K562 (cell line): Measurements from ENCODE around the gene PPA2. TPM values are rescaled to one million over a fixed set of nuclear protein-coding genes. Genes with fewer than 3 reads are reported as not detected.

ENCODE experiments used
- ATAC-seq: fragments of 200-7000 bp; cut with Tn5 transposase; 3 replicates; pipeline ENCODE4 v1.9.1; 2020; ENCODE audit warnings: moderate library complexity
- BruUV-seq: library from RNA; stranded (reverse); fragments of 400-500 nt; replicated peaks from 2 replicates; lab custom pipeline; 2021; lab: Mats Ljungman, UMichigan
- CTCF ChIA-PET: fragments of 300-600 bp; formaldehyde crosslinking; extraction: SDS; loops from one replicate; lab custom pipeline; 2021; ENCODE audit warnings: low intra/inter-chr PET ratio; lab: Yijun Ruan, JAX
- POLR2A ChIA-PET: fragments of 300-600, 350-650 bp; sonication (Branson Sonifier 250); formaldehyde crosslinking; extraction: SDS; loops from one replicate; lab custom pipeline; 2021; ENCODE audit warnings: antibody characterized with exemption, inconsistent platforms; lab: Yijun Ruan, JAX
- DNase-seq, 4 experiments: peaks; one replicate each; pipeline versions ENCODE4 v3.0.0 to v3.0.0-alpha.2; 2011 to 2018; ENCODE audit warnings: low spot score in 3 of 4, mixed read lengths in 3 of 4; ENCODE audit errors: extremely low read depth in 1 of 4
- FAIRE-seq: peaks from 2 replicates; lab custom pipeline; 2011; peaks lifted over from hg19 to GRCh38; lab: Jason Lieb, UNC
- H2AFZ ChIP-seq: 2 replicates; pipeline ENCODE4 v1.6.0; 2011; ENCODE audit warnings: low read depth, low read length, control low read depth, inconsistent platforms
- H3K27ac ChIP-seq: fragments of 200-600 bp; 3 replicates; pipeline ENCODE4 v1.8.0; 2011; ENCODE audit warnings: low read depth, mild to moderate bottlenecking, control low read depth, inconsistent platforms, low read length, moderate library complexity, mixed read lengths; ENCODE audit errors: extremely low read depth
- H3K27me3 ChIP-seq, 2 experiments: fragments of 300-600 bp in 1 of 2; 2 replicates in 1 of 2; 3 replicates in 1 of 2; pipeline versions ENCODE4 v1.6.0 to v1.8.0; 2011; ENCODE audit warnings: inconsistent platforms in 2 of 2, low read length in 2 of 2, mild to moderate bottlenecking in 1 of 2, mixed read lengths in 1 of 2, moderate library complexity in 1 of 2; ENCODE audit not compliant: control insufficient read depth in 2 of 2, insufficient read depth in 2 of 2
- H3K36me3 ChIP-seq: fragments of 300-600 bp; 3 replicates; pipeline ENCODE4 v1.8.0; 2011; ENCODE audit warnings: mild to moderate bottlenecking, low read length, inconsistent platforms; ENCODE audit not compliant: control insufficient read depth, insufficient read depth
- H3K4me1 ChIP-seq, 2 experiments: fragments of 200-600 bp in 1 of 2; replicated peaks in 1 of 2; 2 replicates in 1 of 2; 3 replicates in 1 of 2; pipeline versions ENCODE4 v1.5.1 to v1.8.0; 2011; ENCODE audit warnings: inconsistent platforms in 2 of 2, low read length in 2 of 2, mild to moderate bottlenecking in 1 of 2, mixed read lengths in 1 of 2, moderate library complexity in 1 of 2; ENCODE audit not compliant: control insufficient read depth in 2 of 2, insufficient read depth in 2 of 2
- H3K4me2 ChIP-seq: 2 replicates; pipeline ENCODE4 v1.6.1; 2011; ENCODE audit warnings: low read length, control low read depth, inconsistent platforms, mixed read lengths; ENCODE audit not compliant: insufficient read depth
- H3K4me3 ChIP-seq: fragments of 200-600 bp; sonication (generic), shearing (Covaris generic); 2 replicates; pipeline ENCODE4 v1.5.1; 2016; ENCODE audit warnings: control low read depth, inconsistent platforms
- H3K79me2 ChIP-seq: fragments of 200-600 bp; 3 replicates; pipeline ENCODE4 v1.8.0; 2011; ENCODE audit warnings: low read length, inconsistent platforms; ENCODE audit not compliant: control insufficient read depth, insufficient read depth
- H3K9ac ChIP-seq, 2 experiments: 2 replicates each; pipeline versions ENCODE4 v1.6.0 to v1.6.1; 2011; ENCODE audit warnings: low read depth in 2 of 2, low read length in 2 of 2, control low read depth in 1 of 2, inconsistent platforms in 1 of 2, mild to moderate bottlenecking in 1 of 2, mixed read lengths in 1 of 2; ENCODE audit not compliant: insufficient read depth in 1 of 2
- H3K9me1 ChIP-seq: one replicate; pipeline ENCODE4 v1.6.0; 2011; ENCODE audit warnings: inconsistent platforms, mild to moderate bottlenecking, low read length, moderate library complexity; ENCODE audit not compliant: control insufficient read depth, insufficient read depth
- H3K9me3 ChIP-seq: replicated peaks from 2 replicates; pipeline ENCODE4 v1.5.1; 2011; ENCODE audit warnings: low read depth, low read length, inconsistent platforms; ENCODE audit not compliant: control insufficient read depth, insufficient read depth
- H4K20me1 ChIP-seq: replicated peaks from 2 replicates; pipeline ENCODE4 v1.6.1; 2011; ENCODE audit warnings: low read length, inconsistent platforms, mixed read lengths; ENCODE audit not compliant: control insufficient read depth, insufficient read depth
- U2AF2 ChIP-seq: fragments of 200-400 bp; formaldehyde crosslinking; optimal IDR thresholded peaks from 2 replicates; pipeline ENCODE3; 2017; ENCODE audit warnings: low read depth, mild to moderate bottlenecking, low read length
- WGBS: fragments of 100-300 bp; shearing (Covaris generic); methylation state at CpG from one replicate; pipeline ENCODE4 v1.1.6; 2016; ENCODE audit warnings: low coverage, mixed read lengths; ENCODE audit not compliant: insufficient coverage; ENCODE audit errors: missing lambda C conversion rate; 5-methylcytosine and 5-hydroxymethylcytosine counted together
- in situ Hi-C: fragments of 300-500 bp; cut with MboI; formaldehyde crosslinking; loops from 4 replicates; pipeline ENCODE4 v1.15.0; 2018; ENCODE audit warnings: inconsistent platforms, mixed read lengths
- intact Hi-C: fragments of 100-400 bp; cut with micrococcal nuclease; formaldehyde crosslinking; loops from 2 replicates; pipeline ENCODE4 v1.14.2; 2022
- polyA plus RNA-seq, 8 experiments: library from polyadenylated mRNA; depleted of rRNA in 4 of 8; stranded (reverse) in 5 of 8; unstranded in 3 of 8; fragments of >200 nt; fragmentation: Nextera tagmentation in 2 of 8; fragmentation: Illumina TruSeq in 1 of 8; extraction: Ambion mirVana in 2 of 8; extraction: Trizol in 1 of 8; gene quantifications; 2 replicates each; pipeline versions ENCODE4 v1.2.1 to v1.2.3, GENCODE V29; 2011 to 2014; ENCODE audit warnings: inconsistent platforms in 1 of 8, missing spikeins in 1 of 8
- total RNA-seq, 7 experiments: library from RNA; depleted of rRNA in 6 of 7; stranded (reverse); fragments of >200 nt in 6 of 7; fragmentation: Illumina TruSeq in 2 of 7; extraction: Trizol in 2 of 7; gene quantifications; 2 replicates each; pipeline versions ENCODE4 v1.2.1 to v1.2.3, GENCODE V29; 2011 to 2021; ENCODE audit warnings: low replicate concordance in 1 of 7
- TF ChIP-seq, protein P1 (sequence below), 2 experiments: fragments of 450-650 bp; IDR thresholded peaks; 2 replicates each; pipeline ENCODE4 v1.6.1; 2016; ENCODE audit warnings: mild to moderate bottlenecking in 2 of 2, borderline replicate concordance in 1 of 2, low read depth in 1 of 2, moderate library complexity in 1 of 2

Gene PPA2
- total and polyA plus RNA-seq, 9 of the 15 experiments (the other 6 are each of a cell fraction or from before 2014, with no cell fraction given): 48.3 to 190 (median 109) TPM

DNA sequence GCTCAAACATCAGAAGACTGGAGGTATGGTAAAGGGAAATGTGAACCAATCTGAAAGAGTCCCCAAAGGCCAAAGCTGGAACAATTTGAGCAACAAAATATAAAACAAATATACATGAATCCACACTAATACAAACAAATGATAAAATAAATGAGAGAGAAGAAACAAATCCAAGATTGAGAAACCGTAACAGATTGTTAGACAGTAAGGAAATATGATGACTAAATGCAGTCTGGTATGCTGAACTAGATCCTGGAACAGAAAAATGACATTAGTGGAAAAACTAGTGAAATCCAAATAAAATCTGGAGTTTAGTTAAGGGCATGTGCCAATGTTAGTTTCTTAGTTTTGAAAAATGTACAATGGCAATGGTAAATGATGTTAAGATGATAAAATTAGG is 15.9 kb downstream of the PPA2 start (continued):
- TF ChIP-seq U2AF2: no peak

DNA sequence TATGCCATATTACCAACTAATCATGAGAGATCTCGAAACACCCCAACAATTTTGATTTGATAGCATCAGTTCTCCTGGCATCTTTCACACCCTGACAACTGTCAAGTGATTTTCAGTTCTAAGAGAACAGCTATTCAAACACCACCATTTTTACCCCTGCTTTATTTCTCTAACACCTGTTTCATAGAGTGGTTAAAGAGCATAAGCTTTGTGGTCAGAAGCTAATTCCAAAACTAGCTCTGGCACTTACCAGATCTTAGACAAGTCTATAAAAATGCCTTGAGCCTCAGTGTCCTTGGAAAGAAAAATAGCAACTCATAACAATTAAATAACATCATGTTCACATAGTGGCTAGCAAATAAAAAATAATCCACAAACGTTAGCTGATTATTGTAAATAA is 17.9 kb downstream of the PPA2 start:
- ATAC-seq (no peak), FAIRE-seq (no peak), DNase-seq (no peak)
- no peak overlapping the region for H2AFZ ChIP-seq
- H3K9me1 ChIP-seq: no peaks in the 10 kb centered on the region
- no peaks in the 10 kb centered on the region for H3K27me3 ChIP-seq
- no TSS peak for BruUV-seq
- H3K79me2 ChIP-seq: peaks cover 22% of the 10 kb centered on the region
- H3K4me3 ChIP-seq: no peak overlapping the region
- H3K4me2 ChIP-seq: no peak overlapping the region
- in situ Hi-C loops: no loop called here
- no peaks in the 10 kb centered on the region for H4K20me1 ChIP-seq
- H3K9ac ChIP-seq: no peak overlapping the region
- H3K27ac ChIP-seq: no peak overlapping the region
- intact Hi-C loops: no loop called here
- peaks cover 51% of the 10 kb centered on the region for H3K36me3 ChIP-seq
- peaks cover 0 to 6% of the 10 kb centered on the region in 2 experiments; a peak in 1 of 5 replicates for H3K4me1 ChIP-seq
- ChIA-PET CTCF (no interaction called here), POLR2A (no interaction called here)
- H3K9me3 ChIP-seq: no peaks in the 10 kb centered on the region
- 86% methylated on average over 2 of the region's 2 CpGs for WGBS
- TF ChIP-seq, protein P1, sequence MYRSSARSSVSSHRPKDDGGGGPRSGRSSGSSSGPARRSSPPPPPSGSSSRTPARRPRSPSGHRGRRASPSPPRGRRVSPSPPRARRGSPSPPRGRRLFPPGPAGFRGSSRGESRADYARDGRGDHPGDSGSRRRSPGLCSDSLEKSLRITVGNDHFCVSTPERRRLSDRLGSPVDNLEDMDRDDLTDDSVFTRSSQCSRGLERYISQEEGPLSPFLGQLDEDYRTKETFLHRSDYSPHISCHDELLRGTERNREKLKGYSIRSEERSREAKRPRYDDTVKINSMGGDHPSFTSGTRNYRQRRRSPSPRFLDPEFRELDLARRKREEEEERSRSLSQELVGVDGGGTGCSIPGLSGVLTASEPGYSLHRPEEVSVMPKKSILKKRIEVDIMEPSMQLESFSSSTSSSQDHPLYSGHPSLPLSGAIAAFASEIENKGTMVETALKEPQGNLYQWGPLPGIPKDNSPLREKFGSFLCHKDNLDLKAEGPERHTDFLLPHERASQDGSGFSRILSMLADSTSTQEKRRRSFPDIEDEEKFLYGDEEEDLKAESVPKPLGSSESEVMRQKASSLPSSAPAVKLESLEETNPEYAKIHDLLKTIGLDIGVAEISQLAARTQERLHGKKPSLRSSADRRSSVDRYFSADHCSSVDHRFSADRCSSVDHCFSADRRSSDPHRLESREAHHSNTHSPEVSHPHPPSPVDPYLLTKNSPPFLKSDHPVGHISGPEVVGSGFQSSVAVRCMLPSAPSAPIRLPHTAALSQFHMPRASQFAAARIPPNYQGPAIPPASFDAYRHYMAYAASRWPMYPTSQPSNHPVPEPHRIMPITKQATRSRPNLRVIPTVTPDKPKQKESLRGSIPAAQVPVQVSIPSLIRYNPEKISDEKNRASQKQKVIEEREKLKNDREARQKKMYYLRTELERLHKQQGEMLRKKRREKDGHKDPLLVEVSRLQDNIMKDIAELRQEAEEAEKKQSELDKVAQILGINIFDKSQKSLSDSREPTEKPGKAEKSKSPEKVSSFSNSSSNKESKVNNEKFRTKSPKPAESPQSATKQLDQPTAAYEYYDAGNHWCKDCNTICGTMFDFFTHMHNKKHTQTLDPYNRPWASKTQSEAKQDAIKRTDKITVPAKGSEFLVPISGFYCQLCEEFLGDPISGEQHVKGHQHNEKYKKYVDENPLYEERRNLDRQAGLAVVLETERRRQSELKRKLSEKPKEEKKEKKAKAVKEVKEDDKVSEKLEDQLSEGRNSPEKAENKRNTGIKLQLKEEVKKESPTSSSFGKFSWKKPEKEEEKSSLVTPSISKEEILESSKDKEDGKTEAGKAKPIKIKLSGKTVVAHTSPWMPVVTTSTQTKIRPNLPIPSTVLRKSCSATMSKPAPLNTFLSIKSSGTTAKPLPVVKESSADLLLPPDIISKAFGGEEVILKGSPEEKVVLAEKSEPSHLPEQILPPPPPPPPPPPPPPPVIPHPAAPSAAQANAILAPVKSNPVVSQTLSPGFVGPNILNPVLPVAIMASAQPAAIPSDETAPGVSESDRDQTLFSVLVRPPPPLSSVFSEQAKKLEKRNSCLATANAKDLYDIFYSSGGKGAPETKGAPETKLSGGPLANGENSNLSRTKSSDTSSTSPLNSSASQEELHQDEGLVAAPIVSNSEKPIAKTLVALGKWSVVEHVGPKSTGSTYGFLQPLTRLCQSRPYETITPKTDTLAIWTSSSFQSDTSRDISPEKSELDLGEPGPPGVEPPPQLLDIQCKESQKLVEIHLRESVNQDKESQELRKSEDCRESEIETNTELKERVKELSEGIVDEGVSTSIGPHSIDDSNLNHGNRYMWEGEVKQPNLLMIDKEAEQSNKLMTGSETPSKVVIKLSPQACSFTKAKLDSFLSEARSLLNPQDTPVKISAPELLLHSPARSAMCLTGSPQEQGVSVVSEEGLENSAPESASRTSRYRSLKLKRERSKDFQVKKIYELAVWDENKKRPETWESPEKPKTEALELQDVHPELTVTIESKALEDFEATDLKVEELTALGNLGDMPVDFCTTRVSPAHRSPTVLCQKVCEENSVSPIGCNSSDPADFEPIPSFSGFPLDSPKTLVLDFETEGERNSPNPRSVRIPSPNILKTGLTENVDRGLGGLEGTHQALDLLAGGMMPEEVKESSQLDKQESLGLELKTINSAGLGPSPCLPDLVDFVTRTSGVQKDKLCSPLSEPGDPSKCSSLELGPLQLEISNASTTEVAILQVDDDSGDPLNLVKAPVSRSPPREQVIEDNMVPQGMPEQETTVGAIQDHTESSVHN (IDR thresholded peaks at IDR 0.05; ENCODE audit: borderline replicate concordance in 1 of 2, low read depth in 1 of 2): no peak
